Chondrocyte (in vitro differentiated cells): ENCODE data around the gene BET1L. TPM values are rescaled to one million over a fixed set of nuclear protein-coding genes. Genes with fewer than 3 reads are reported as not detected.
A peak's percentile ranks its signal among the peaks of the same experiment; 100 is the strongest.

Experiments used
- DNase-seq: peaks from one replicate; pipeline ENCODE4 v3.0.0; 2021; ENCODE audit warnings: mixed read lengths, low spot score
- H3K27ac Mint-ChIP-seq: one replicate; pipeline ENCODE4 v1.8.0; 2021; ENCODE audit warnings: mild to moderate bottlenecking, moderate library complexity, mixed read lengths; ENCODE audit not compliant: unreplicated experiment
- H3K27me3 Mint-ChIP-seq: 2 replicates; pipeline ENCODE4 v1.8.0; 2021; ENCODE audit warnings: low read depth, mixed read lengths
- H3K36me3 Mint-ChIP-seq: 2 replicates; pipeline ENCODE4 v1.8.0; 2021; ENCODE audit warnings: low read depth, mixed read lengths
- H3K4me1 Mint-ChIP-seq: 2 replicates; pipeline ENCODE4 v1.8.0; 2021; ENCODE audit warnings: low read depth, mild to moderate bottlenecking, mixed read lengths
- H3K4me3 Mint-ChIP-seq: one replicate; pipeline ENCODE4 v1.8.0; 2021; ENCODE audit warnings: mild to moderate bottlenecking, moderate library complexity, mixed read lengths; ENCODE audit not compliant: unreplicated experiment
- H3K9me3 Mint-ChIP-seq: 2 replicates; pipeline ENCODE4 v1.8.0; 2021; ENCODE audit warnings: low read depth, mixed read lengths
- CTCF ChIP-seq: fragments of 200-600 bp; sonication (generic); IDR thresholded peaks from 2 replicates; pipeline ENCODE4 v1.5.0; 2021; ENCODE audit warnings: antibody characterized with exemption, mild to moderate bottlenecking, moderate library complexity
- total RNA-seq: library from RNA; stranded (reverse); gene quantifications from 3 replicates; pipeline ENCODE4 v1.2.1, GENCODE V29; 2021

Gene BET1L
- total RNA-seq, 1 donor from 2014 or later, result 59.6 TPM

- Mint-ChIP-seq H3K27me3 (no peaks in the 10 kb centered on the region), H3K27ac (no peak overlapping the region), H3K4me1 (peaks cover 4% of the 10 kb centered on the region), H3K36me3 (peaks cover 3% of the 10 kb centered on the region), H3K4me3 (no peak overlapping the region), H3K9me3 (no peaks in the 10 kb centered on the region)
- DNase-seq, result no peak
- TF ChIP-seq CTCF, result no peak
Observed at GRCh38 chr11:227824-228379, 20.7 kb upstream of the BET1L start.

- no peak for DNase-seq
- no peaks in the 10 kb centered on the region for H3K9me3 Mint-ChIP-seq
Observed at GRCh38 chr11:225734-226453, 18.7 kb upstream of the BET1L start.

GRCh38 chr11:224424-224823 lies 17.2 kb upstream of the BET1L start:
- DNase-seq, result no peak
- H3K27ac Mint-ChIP-seq, result no peak overlapping the region
- H3K36me3 Mint-ChIP-seq, result peaks cover 10% of the 10 kb centered on the region

More at GRCh38 chr11:225734-226453, 18.7 kb upstream of the BET1L start:
- H3K27me3 Mint-ChIP-seq, result no peaks in the 10 kb centered on the region
- H3K4me3 Mint-ChIP-seq, result no peak overlapping the region
- H3K4me1 Mint-ChIP-seq, result peaks cover 4% of the 10 kb centered on the region
- H3K27ac Mint-ChIP-seq, result no peak overlapping the region
- peaks cover 9% of the 10 kb centered on the region for H3K36me3 Mint-ChIP-seq
- TF ChIP-seq CTCF, result no peak

GRCh38 chr11:223884-224283 lies 16.7 kb upstream of the BET1L start:
- no peak for TF ChIP-seq CTCF
- Mint-ChIP-seq H3K9me3 (no peaks in the 10 kb centered on the region), H3K27me3 (no peaks in the 10 kb centered on the region), H3K4me3 (no peak overlapping the region), H3K36me3 (peaks cover 14% of the 10 kb centered on the region), H3K4me1 (peaks cover 4% of the 10 kb centered on the region), H3K27ac (no peak overlapping the region)
- no peak for DNase-seq

More at GRCh38 chr11:224424-224823, 17.2 kb upstream of the BET1L start:
- H3K27me3 Mint-ChIP-seq, result no peaks in the 10 kb centered on the region
- H3K9me3 Mint-ChIP-seq, result no peaks in the 10 kb centered on the region
- H3K4me3 Mint-ChIP-seq, result no peak overlapping the region
- no peak for TF ChIP-seq CTCF
- H3K4me1 Mint-ChIP-seq, result peaks cover 4% of the 10 kb centered on the region

- peaks cover 16% of the 10 kb centered on the region for H3K36me3 Mint-ChIP-seq
- H3K4me3 Mint-ChIP-seq, result no peak overlapping the region
- H3K27me3 Mint-ChIP-seq, result no peaks in the 10 kb centered on the region
- no peak for DNase-seq
- peak overlapping the region; percentile 32 for H3K27ac Mint-ChIP-seq
- H3K4me1 Mint-ChIP-seq, result peaks cover 4% of the 10 kb centered on the region
- TF ChIP-seq CTCF, result no peak
- no peaks in the 10 kb centered on the region for H3K9me3 Mint-ChIP-seq
Observed at GRCh38 chr11:223026-223789, 16.0 kb upstream of the BET1L start.
